Suprapubic skin (tissue), 4 donors: Measurements from ENCODE around the gene ALDH3A2.

Experiments used
- POLR2A ChIP-seq, 2 donors: fragments of 450-650 bp; IDR thresholded peaks; one replicate each; pipeline ENCODE4 v1.6.1; 2017; ENCODE audit warnings: antibody characterized with exemption in 2 of 2, mild to moderate bottlenecking in 2 of 2, moderate library complexity in 2 of 2
- POLR2AphosphoS5 ChIP-seq, 3 donors: sonication (generic); formaldehyde crosslinking; IDR thresholded peaks; one replicate each; pipeline ENCODE4 v1.6.1; 2017; ENCODE audit warnings: antibody characterized with exemption in 3 of 3
- TF ChIP-seq, protein P1 (sequence below), 2 donors: fragments of 200-600 bp in 1 of 2; fragments of 450-650 bp in 1 of 2; sonication (generic) in 1 of 2; IDR thresholded peaks; one replicate each; pipeline ENCODE4 v1.5.1; 2016 to 2019; ENCODE audit warnings: antibody characterized with exemption in 2 of 2, mild to moderate bottlenecking in 1 of 2, moderate library complexity in 1 of 2

DNA sequence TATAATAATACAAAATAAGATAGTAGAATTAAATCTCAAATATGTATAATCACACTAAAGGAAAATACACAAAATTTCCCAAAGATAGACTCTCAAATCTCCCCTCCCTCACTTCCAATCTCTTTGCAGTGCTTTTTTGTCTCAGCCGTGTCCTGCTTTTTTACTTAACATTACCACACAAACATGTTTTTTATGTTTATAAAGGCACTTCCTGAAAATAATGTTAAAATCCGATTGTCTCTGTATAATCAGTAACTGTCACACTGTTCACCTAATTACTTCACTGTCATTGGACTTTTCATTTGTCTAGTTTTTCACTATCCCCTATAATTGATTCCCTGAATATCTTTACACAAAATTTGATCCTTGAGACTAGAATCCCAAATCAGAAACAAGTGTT, 38.2 kb upstream of the ALDH3A2 start:
- TF ChIP-seq, protein P1, sequence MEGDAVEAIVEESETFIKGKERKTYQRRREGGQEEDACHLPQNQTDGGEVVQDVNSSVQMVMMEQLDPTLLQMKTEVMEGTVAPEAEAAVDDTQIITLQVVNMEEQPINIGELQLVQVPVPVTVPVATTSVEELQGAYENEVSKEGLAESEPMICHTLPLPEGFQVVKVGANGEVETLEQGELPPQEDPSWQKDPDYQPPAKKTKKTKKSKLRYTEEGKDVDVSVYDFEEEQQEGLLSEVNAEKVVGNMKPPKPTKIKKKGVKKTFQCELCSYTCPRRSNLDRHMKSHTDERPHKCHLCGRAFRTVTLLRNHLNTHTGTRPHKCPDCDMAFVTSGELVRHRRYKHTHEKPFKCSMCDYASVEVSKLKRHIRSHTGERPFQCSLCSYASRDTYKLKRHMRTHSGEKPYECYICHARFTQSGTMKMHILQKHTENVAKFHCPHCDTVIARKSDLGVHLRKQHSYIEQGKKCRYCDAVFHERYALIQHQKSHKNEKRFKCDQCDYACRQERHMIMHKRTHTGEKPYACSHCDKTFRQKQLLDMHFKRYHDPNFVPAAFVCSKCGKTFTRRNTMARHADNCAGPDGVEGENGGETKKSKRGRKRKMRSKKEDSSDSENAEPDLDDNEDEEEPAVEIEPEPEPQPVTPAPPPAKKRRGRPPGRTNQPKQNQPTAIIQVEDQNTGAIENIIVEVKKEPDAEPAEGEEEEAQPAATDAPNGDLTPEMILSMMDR (IDR thresholded peaks at IDR 0.05), result no peak
- no peak for TF ChIP-seq POLR2AphosphoS5 (IDR thresholded peaks at IDR 0.05)
- TF ChIP-seq POLR2A (IDR thresholded peaks at IDR 0.05), result no peak
